Tongue (tissue), 2 donors: Measurements from ENCODE around the gene SOX1. TPM values are rescaled to one million over a fixed set of nuclear protein-coding genes. Genes with fewer than 3 reads are reported as not detected.

Experiments used
- DNase-seq: peaks from one replicate; pipeline ENCODE4 v3.0.0-alpha.2; 2015
- total RNA-seq: library from RNA; depleted of rRNA; stranded (reverse); fragments of >200 nt; gene quantifications from one replicate; pipeline ENCODE4 v1.2.3, GENCODE V29; 2014

SOX1 gene
- total RNA-seq, 1 donor from 2014 or later, result not detected

- peak; percentile 51 for DNase-seq
Measured at GRCh38 chr13:112072534-112073244, 5.7 kb downstream of the SOX1 start.

DNA sequence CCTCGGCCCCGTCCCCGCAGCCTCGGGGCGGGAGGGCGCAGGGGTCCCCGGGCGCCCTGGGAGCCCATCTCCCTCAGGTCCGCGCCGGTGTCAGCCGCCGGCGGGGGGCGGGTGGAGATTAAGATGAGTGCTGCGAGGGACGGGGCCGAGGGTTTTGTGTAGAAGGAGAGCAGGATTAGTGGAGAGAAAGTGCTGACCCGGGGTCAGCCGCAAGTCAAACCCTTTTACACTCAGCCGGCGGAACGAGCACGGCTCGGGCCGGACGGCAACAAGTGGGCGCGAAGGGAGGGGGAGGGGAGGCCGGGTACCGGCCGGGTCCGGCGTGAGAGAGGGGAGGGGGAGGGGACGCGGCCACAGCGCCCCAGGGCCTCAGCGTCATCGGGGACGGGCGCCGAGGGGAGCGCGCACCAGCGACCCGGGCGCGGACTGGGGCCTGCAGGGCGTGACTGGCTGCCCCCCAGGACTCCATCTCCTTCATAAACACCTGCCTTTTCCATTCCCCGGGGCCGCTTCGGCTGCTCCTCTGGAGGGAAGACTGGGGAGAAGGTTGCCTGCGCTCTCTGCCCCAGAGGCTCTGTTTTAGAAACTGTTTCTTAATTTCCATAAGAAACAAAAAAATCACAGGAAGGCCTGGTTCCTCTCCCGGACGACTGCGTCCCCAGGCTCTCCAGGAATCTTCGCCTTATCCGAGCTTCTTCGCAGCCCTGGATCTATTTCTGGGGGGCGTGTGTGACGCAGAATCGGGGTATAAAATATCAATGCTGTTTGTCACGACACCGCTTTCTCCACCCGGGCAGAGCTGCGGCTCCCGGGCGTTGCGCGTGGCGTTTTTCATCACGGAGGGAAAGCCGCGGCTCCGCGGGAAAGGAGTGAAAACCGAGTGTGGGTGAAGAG is 6.5 kb downstream of the SOX1 start:
- DNase-seq, result no peak

GRCh38 chr13:112074139-112074865 is 7.4 kb downstream of the SOX1 start:
- DNase-seq, result no peak

GRCh38 chr13:112077729-112078128 is 10.8 kb downstream of the SOX1 start:
- DNase-seq, result no peak

GRCh38 chr13:112078216-112078615 is 11.3 kb downstream of the SOX1 start:
- DNase-seq, result no peak

DNA sequence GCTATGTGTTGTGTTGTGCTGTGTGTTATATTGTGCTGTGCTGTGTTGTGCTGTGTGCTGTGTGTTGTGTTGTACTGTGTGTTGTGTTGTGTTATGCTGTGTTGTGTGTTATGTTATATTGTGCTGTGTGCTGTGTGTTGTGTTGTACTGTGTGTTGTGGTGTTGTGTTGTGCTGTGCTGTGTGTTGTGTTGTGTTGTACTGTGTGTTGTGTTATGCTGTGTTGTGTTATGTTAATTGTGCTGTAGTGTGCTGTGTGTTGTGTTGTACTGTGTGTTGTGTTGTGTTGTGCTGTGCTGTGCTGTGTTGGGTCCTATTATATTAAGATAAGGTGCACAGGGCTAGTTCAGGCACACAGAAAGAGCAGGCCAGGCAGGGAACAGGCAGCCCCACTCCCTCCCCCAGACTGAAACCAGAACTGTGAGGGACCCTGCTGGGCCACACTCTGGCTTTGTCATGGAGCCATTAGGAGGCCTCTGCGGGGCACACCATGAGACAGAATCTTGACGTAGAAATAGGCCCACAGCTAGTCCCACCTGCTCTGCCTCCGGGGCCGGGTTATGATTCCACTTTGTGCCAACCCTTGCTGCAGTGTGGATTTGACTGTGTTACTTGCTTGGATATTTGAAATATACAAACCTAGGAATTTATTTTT is 12.1 kb downstream of the SOX1 start:
- DNase-seq, result no peak

GRCh38 chr13:112079696-112080095 is 12.7 kb downstream of the SOX1 start:
- no peak for DNase-seq

DNA sequence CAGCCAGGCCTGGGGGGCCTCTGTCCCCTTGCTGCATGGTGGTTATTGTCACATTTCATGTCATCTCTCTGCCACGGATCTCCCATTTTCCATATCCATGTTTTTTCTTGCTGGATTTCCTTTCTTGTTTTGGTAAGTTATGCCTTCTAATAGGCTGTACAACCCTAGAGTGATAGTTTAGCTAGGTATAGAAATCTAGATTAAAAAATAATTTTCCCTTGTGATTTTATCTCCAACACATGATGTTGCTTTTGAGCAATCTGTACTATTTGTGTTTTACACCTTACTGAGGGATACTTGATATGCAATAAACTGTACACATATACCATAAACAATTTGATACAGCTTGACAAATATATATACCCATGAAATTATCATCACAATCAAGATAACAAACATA is 17.0 kb downstream of the SOX1 start:
- DNase-seq, result no peak

DNA sequence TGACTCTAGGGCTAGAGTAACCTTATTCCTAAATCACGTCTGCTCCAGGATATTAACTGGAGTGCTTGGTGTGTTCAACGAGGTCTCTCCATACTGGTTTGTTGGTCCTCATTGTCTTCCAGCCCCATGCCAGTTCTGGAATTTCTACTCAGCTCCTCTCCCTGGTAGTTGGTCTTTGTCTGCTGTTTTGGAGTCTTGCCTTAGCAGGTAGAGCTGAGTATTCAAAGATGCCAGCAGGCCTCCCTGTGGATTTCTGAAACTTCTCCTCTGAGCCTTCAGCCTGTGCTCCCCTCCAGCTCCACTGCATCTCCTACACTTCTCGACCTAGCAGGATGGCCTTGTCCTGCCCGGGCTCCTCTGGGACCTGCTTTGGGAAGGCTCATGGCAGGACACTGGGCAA is 25.5 kb downstream of the SOX1 start:
- DNase-seq, result no peak

DNA sequence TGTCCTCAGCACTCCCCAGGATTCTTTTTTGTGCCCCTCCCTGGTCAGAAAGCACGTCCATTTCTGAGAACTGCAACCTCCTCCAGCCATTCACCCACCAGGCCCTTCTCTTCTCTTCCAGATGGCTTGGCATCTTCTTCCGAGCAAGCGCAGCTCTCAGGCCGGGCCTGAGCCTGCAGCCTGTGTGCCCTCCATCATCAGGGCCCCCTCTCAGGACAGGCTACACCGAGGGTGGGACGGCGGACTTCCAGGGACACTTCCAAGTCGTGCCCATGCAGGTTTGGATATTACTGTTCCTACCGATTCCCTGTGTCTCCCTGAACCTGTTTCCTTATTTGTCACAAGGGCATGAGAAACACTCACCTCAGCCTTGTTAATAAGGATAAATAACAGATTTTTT is 28.4 kb downstream of the SOX1 start:
- no peak for DNase-seq

DNA sequence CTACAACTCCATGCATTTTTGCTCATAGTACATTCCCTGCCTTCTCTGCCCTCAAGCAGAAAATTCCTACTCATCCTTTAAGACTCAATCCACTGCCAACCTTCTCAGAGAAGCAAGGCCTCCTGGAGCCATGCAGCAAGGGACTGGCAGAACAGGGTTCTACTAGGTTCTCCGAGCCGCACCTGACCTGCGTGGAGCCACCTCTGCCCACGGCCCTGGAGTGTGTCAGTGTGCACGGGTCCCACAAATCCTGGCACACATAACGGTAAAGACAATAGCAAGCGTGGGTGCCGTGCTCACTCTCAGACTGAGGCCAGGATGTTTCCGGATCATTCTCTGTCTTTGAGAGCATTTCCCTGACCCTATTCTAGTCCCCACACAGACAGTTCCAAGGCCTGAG is 30.0 kb downstream of the SOX1 start:
- DNase-seq, result no peak

GRCh38 chr13:112097770-112098169 is 30.8 kb downstream of the SOX1 start:
- DNase-seq, result no peak

GRCh38 chr13:112098699-112099098 is 31.8 kb downstream of the SOX1 start:
- no peak for DNase-seq

GRCh38 chr13:112101360-112101930 is 34.5 kb downstream of the SOX1 start:
- DNase-seq, result no peak

- DNase-seq, result no peak
Measured at GRCh38 chr13:112102243-112102642, 35.3 kb downstream of the SOX1 start.

DNA sequence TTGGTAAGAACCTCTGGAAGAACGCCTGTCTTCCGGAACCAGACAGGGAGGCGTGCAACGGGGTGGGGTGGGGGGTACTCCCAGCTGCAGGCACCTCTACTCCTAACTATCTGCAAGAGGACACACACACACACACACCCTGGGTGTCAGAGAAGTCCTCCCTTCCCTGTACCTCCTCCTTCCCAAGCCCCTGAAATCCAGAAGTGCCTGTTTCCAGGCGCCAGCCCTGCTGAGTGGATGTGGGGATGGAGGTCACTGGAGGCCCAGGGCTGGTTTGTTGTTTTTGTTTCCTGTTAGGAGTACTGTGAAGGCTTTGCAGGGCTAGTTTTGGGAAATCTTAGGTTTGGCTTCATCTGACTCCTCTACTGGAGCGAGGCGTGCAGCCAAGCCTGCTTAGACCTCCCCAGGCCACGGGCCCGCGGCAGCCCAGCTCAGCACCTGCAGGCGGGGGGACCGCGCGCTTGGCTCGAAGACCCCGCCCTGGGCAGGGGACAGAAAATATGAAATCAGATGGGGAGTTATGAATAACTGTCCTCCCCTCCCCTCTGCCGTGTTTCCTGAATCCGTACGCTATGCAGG is 36.4 kb downstream of the SOX1 start:
- peak; percentile 48 for DNase-seq

DNA sequence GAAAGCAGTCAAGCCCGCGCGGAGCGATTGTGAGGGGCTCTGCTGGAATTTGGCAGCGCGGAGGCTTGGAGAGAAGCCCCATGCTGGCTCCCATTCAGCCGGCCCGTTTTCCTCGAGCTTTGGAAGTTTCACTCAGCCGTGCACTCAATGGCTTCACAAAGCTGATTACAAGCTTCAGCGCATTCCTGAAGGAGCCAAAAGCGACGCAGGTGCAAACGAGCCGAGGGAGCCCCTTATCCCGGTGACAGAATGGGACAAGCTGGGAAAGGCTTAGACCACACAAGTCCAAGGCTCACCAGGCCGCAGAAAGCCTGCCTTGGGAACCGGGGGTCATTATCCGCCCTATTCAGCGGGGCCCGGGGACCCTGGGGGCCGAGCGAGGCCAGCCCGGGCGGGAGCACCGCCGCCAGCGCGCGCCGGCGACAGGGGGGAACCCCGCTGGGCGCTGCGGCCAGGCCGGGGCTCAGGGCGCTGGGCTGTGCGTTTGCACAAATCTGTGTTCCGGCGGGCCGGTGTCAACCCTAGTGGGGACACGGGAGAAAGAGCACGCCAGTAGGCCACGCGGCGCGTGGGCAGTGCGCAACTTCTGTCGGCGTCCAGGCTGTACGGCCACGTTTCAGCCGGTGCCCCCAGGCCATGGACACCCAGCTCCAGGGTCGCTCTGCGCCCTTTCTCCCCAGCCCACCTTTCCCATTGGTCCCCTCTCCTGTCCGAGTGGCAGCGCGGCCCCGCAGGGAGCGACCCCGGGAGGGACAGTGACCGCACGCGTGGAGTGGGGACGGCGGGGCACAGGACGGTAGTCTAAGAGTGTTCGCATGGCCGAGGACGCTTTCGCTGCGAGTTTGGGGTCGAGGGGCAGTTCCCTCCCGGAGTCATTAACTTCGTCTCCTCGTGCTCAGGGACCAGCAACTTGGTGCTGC is 37.3 kb downstream of the SOX1 start:
- DNase-seq, result peak; percentile 63

GRCh38 chr13:112104881-112105234 is 37.9 kb downstream of the SOX1 start:
- no peak for DNase-seq

DNA sequence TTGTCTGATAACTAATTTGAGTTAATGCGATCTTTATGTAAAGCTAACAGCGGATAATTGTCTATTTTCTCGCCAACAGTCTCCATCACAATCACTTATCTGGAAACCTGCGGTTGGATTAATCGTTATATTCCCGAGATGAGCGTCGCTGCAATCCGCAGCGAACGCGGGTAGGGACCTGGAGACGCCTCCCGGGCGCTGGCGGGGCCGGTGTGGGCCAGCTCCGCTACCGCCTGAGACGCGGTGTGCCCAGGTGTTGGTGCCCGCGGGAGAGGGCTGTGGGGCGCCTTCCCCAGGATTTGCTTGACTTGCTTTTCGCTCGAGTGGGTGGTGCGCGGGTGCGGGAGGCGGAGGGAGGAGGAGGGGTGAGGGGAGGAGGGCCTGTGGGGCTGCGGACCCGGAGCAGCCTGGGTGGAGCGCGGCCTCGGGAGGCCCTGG is 38.3 kb downstream of the SOX1 start:
- DNase-seq, result no peak

- DNase-seq, result peak; percentile 74
Measured at GRCh38 chr13:112105892-112106291, 38.9 kb downstream of the SOX1 start.
